Measurements from ENCODE around the gene IGF2BP3. TPM values are rescaled to one million over a fixed set of nuclear protein-coding genes. Genes with fewer than 3 reads are reported as not detected.
"Not testable (repeated sequence)": the region's sequence is repeated elsewhere in the genome, so short reads cannot be mapped to it uniquely, and the experiment has no call there.

Gene IGF2BP3
- polyA plus RNA-seq (2014; cell fraction: cytosol; rRNA removed), result 43.5 and 58.0 TPM in 2 replicates
- polyA plus RNA-seq (2014; cell fraction: nucleus; rRNA removed), result 66.2 and 102 TPM in 2 replicates

DNA sequence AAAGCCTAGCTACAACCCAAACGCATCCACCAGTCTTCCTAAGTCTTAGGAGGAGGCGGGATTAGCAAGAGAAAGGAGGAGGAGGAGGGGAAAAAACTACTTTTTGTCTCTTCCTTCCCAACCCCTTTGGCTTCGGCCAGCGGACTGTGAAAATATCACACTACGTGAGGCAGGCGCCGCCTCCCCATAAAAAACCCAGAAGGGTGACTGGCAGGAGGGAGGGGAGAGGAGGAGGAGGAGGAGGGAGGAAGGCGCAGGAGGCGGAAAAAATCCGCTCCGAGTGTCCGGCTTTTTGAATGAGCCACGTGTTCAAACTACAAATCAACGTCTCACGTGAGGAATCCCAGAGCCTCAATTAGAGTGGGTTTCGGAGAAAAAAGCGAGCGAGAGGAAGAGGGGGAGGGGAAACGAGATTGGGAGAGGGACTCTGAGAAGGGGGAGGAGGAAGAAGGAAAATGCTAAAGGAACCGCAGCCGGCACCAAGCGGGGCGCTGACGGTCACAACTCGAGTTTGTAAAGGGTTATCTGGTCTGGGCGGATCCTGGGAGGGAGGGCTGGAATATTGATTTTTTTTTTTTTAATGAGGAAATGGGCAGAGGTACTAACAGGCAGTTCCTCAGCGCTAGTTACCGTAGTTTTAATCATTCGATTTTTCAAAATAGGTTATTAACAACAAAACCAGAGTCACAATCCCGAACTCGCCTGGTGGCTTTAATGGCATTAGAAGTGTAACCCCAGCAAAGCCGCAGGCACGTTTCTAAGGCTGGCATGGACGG, at the start of gene IGF2BP3:
TSS of gene IGF2BP3 (minus strand) at position 162 of the 776 bp plus-strand sequence. CDS start 381 bp downstream, outside the sequence.
- peak; percentile 100 for DNase-seq (ENCODE audit: low spot score)

DNA sequence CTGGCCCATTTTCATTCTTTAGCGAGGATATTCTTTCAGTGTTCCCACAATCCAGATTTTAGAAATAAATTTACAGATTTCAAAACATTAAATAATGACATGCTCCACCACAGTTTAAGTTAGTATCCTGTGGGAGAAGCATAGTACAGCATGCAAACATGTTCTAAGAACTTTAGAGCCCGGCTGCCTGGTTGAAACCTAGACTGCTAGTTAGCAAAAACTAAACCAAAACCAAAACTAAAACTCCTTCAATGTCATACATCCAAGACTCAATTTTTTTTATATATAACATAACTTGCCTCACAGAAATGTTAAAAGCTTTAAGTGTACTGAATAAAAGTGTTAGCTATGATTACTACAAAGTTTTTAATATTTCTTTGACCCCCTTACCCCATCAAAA, 44.5 kb upstream of the IGF2BP3 start:
- no peak for DNase-seq (ENCODE audit: low spot score)

DNA sequence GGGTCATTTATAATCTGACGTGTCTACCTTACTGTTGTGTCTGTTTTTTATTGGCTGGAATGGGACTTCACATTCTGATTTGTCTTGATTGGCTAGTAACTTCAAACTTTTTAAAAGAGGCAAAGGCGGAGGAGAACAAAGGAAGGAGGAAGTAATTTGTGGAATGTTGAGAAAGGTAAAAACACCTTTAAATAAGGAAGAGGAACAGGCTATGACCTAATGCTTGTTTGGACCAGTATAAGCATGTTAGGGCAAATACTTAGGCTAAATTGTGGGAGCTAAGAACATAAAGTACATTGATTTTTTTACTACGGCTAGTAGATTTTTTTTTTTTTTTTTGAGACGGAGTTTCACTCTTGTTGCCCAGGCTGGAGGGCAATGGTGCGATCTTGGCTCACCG, 43.5 kb upstream of the IGF2BP3 start:
- DNase-seq (ENCODE audit: low spot score), result not testable (repeated sequence)

DNA sequence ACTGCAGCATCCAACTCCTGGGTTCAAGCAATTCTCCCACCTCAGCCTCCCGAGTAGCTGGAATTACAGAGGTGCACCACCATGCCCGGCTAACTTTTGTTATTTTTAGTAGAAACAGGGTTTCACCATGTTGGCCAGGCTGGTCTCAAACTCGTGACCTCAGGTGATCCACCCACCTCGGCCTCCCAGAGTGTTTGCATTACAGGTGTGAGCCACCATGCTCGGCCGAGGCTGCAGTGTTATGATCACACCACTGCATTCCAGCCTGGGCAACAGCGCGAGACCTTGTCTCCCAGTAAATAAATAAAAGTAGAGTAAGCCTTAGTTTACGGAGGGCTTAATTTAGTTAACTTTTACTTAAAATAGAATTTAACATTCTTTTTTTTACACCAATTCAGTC, 23.7 kb upstream of the IGF2BP3 start:
- no peak for DNase-seq (ENCODE audit: low spot score)

DNA sequence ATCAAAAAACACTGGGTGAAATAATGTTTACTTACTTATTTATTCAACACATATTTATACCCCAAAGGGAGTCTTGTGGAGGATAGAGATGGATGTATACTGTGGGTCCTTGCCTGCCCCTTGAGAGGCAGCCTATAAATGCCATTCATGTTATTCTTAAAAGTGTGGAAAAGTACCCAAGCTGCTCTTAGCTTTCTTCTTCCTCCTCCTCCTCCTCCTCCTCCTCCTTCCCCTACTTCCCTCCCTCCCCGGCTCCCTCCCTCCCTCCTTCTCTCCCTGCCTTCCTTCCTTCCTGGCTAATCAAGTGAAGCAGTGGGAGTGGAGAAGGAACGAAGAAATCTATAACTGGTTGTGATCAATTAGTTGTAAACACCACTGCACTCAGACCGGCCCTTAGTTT, 21.2 kb upstream of the IGF2BP3 start:
- no peak for DNase-seq (ENCODE audit: low spot score)

DNA sequence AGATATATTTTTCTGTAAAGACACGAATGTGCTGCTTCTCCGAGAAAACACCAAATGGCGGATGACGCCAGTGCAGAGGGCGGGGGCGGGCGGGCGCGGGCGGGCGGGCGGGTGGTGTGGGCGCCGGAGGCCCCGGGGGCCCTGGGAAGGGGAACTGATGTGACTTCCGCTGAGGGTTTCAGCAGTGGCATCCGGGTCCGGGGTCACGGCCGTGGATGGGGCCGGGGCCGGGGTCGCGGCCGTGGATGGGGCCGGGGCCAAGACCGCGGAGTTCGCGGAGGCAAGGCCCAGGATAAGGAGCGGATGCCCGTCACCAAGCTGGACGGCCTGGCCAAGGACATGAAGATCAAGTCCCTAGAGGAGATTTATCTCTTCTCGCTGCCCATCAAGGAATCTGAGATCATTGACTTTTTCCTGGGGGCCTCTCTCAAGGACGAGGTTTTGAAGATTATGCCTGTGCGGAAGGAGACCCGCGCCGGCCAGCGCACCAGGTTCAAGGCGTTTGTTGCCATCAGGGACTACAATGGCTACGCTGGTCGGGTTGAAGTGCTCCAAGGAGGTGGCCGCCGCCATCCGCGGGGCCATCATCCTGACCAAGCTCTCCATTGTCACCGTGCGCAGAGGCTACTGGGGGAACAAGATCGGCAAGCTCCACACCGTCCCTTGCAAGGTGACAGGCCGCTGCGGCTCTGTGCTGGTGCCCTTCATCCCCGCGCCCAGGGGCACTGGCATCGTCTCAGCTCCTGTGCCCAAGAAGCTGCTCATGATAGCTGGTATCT, 20.3 kb upstream of the IGF2BP3 start:
- peak; percentile 53 for DNase-seq (ENCODE audit: low spot score)

DNA sequence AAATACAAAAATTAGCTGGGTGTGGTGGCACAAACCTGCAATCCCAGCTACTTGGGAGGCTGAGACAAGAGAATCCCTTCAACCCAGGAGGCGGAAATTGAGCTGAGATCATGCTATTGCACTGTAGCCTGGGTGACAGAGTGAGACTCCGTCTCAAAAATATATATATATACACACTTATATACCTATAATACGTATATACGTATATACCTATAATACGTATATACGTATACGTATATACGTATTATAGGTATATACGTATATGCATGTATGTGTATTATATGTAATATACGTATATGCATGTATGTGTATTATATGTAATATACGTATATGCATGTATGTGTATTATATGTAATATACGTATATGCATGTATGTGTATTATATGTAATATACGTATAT, 18.4 kb upstream of the IGF2BP3 start:
- not testable (repeated sequence) for DNase-seq (ENCODE audit: low spot score)

DNA sequence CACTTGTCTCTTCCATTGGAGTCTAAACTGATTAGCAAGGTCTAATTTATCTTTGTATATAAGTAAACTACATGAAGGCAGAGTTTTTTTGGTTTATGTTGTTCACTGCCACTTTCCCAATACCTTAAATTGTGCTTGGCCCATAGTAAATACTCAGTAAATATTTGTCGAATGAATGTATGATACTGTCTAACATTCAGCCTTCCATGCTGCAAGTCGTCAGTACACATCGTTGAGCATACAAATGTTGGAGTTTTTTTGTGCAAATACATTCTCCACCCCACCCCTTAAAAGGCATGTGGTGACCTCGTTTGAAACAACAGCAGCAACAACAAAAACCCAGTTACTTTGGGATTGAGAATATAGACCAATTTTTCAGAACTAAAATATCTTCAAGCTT, 17.4 kb upstream of the IGF2BP3 start:
- no peak for DNase-seq (ENCODE audit: low spot score)

DNA sequence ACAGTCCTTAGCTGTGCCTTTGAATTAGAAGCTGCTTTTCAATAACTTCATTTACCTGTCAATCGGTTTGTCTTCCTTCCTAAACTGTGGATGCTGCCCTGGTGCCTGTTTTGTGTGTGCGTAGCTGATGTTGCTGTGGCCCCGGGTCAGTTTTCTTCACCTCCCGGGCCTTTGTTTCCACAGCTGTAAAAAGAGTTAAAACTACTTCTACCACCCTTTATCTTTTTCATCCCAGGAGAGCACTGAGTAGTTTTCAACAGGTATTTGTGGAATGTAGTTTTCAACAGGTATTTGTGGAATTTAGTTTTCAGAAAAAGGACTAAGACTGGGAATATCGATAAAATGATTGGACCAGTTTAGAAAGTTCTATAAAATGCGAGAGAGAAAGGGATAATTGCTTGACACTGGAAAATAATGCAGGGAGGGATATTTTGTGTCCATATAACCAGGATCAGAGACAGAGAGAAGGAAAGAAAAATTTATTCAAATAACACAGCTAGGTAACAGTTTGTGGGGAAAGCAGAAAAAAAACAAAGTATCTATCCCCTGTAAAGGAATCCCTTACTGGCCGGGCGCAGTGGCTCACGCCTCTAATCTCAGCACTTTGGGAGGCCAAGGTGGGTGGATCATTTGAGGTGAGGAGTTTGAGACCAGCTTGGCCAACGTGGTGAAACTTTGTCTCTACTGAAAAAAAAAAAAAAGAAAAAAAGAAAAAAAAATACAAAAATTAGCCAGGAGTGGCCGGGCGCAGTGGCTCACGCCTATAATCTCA, 15.9 kb upstream of the IGF2BP3 start:
- no peak for DNase-seq (ENCODE audit: low spot score)

DNA sequence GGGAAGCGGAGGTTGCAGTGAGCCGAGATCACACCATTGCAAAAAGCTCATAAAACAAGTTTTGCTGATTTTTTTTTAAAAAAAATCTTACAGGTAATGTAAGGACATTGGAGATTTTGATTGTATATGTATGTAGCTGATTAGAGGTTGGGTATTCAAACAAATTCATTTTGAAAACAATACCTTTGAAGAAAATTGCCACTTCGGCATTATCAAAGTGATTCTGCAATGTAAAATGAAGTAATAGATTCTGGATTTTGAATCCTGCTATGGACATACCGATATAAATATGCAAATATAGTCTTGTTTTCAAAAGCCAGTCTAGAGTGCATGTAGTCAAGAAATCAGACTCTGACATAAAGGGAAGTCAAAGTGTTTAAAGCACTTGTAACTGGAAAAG, 12.4 kb upstream of the IGF2BP3 start:
- no peak for DNase-seq (ENCODE audit: low spot score)

DNA sequence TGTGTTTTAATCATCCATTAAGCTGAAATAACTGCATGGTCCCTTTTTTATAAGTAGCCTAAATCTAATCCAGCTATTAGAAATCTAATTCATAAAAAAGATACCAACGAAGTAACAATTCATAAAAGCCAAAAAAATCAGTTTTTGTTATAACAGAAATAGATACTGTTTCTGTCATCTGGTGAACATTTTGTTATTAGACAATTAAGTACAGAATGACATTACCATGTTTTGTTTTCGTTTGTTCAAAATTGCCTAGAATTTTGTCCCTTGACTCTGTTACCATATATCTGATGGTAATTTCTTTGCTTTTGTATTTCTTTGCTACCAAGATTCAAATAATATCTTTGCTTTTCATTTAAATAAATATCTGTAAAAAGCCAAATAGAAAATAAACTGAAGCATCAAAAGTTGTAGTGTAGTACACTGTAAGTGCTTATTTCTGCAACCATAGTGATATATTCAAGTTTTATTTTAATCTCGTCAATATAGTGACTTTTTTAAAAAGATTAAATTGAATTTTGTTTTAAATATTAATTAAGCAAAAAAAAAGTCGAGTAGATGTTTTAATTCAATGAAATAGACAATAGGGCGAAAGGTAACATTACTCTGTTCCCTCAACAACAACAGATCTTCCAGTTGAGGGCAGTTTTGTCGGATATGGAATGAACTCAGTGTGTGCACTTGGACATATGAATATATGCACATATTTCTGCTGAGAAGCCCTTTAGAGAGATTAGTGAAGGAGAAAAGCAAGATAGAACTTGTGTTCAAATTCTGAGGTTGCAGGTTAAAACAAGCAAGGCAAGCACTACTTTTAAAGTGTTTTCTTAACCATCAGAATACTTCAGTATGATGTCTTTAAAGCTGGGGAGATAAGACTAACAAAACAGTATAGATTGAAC, 7.9 kb upstream of the IGF2BP3 start:
- DNase-seq (ENCODE audit: low spot score), result no peak

DNA sequence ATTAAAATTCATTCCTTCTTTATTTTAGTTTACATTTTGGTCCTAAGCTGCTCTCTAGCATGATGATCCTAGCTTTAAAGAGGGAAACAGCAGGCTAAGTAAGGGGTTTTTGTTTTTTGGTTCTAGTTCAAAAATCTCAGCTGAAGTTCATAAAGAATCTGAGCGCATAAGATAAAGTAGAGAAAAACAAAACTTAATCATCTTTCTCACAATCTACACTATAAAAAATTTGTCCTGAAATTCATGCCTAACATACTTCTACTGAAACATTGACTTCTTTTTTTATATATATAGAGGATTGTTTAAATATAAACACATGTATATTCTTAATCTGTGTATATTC, 6.8 kb upstream of the IGF2BP3 start:
- DNase-seq (ENCODE audit: low spot score), result no peak

DNA sequence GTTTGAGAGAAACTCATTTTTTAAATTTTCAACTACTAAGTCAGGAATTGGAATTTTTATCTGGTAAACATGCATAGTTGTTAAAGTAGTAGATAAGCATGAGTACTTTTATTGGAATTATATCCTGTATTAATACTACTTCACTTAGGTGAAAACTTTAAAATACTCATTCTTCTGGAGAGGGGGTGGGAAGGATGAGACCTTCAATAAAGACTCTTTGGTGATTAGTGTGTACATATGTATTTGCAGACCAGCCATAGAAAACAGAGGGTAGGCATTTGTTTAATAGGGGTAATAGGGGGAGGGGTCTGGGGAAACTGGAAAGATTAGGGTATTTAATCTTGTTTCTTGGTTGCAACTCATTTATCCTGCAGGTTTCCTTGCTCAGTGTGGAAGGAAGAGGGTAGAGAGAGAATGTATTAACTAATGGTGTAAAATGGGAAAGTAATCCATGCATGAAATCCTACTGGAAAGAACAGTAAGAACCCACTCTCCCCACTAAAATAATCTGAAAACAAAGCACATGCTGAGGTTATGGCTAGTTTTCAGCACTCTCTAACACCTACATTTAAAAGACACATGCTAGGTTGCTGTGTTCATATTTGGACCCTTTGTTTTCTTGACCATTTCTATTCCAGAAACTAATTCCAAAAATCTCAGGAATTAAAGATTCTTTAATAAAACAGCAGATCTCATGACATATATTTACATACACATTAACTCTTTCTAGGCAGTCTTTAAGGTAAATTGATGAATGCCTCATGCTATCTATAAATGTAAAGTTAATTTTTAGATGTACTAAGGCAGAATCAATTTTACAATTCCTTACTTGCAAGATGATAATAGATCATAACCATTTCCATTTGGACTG, 6.2 kb upstream of the IGF2BP3 start:
- peak; percentile 16 for DNase-seq (ENCODE audit: low spot score)

DNA sequence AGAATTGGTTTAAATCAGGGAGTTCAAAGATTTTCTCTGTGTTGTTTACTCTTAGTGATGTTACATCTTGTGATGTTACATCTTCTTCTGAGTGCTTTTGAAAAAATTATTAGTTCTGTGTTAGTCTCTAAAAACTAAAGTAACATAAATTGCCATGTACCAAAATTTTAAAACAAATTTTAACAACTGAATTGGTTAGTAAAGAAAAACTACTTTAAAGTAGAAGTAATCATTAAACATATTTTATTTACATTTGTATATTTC, 5.2 kb upstream of the IGF2BP3 start:
- no peak for DNase-seq (ENCODE audit: low spot score)

DNA sequence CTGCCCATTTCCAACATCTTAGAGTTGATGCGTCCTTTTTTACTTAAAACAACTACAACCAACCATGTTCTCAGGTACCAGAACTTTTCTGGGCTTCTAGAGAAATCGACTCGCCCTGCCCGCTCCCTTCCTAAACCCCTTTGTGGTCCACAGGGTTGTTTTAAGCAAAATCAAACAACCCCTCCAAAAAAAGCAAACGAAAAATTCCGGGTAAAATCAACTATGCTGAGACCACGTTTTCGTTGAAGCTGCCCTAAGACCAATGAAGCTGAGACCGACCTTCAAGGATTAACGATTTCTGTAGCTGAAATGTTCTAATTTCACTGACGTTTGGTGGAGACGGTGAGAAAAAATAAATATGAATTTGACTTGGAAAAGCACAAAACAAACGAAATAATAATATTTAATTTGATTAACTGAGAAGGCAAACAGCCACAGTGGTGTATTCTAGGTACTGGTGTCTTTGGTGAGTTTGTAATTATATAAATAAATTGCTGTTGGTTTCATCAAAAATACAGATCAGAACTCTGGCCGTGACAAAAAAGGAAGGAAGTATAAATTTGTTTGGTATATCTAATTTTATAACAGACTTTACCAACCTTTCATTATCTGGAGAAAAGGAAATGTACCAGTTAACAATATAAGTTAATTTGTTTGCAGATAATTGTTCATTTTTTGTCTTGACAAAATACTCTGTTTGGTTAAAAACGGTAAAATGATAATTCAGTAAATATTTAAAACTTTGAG, 4.7 kb upstream of the IGF2BP3 start:
- DNase-seq (ENCODE audit: low spot score), result no peak

DNA sequence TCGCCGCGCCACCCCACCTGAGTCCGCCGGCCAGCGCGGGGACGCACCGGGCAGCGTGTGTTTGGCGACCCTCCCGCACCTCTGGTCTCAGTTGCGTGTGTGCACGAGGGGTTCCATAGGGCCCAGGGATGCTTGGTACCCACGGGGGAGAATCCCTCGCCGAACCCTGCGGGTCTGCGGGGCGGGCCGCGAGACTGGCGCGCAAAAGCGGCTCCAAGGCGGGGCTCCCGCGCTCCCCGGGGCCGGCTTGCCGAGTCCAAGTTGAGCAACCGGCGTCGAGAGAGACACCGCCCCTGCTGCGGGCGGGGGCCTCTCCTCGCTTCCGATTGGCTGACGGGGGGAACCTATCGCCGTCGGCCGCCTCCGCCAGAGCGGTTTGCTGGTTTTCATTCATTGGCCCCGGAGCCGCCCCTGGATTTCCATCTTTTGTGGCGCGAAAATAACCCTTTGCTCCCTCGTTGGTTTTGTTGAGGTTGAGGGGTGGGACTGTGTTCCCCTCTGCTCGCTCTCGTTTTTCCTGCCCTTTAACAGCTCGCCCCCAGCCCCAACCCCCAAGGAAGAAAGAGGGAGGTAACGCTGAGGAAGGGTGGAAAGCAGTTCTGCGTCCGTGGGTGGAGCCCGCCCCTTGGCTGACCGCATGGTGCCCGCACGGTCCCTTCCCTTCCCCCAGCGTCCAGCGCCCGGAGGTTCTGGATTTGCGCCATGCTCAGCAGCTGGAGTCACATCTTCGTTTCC, 4.0 kb upstream of the IGF2BP3 start:
- DNase-seq (ENCODE audit: low spot score), result peak; percentile 99

DNA sequence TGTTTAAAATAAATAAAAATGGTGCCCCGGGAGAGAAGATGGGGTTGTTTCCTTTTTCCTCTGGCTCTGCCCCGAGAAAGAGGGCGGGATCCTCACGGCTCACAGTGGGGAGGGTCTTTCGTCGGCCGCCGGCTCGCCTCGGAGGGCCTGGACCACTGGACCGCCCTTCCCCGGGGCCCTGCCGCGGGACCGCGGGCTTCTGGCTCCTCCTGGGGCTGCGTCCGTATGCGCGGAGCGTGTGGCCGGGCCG, 3.5 kb upstream of the IGF2BP3 start:
- DNase-seq (ENCODE audit: low spot score), result no peak

DNA sequence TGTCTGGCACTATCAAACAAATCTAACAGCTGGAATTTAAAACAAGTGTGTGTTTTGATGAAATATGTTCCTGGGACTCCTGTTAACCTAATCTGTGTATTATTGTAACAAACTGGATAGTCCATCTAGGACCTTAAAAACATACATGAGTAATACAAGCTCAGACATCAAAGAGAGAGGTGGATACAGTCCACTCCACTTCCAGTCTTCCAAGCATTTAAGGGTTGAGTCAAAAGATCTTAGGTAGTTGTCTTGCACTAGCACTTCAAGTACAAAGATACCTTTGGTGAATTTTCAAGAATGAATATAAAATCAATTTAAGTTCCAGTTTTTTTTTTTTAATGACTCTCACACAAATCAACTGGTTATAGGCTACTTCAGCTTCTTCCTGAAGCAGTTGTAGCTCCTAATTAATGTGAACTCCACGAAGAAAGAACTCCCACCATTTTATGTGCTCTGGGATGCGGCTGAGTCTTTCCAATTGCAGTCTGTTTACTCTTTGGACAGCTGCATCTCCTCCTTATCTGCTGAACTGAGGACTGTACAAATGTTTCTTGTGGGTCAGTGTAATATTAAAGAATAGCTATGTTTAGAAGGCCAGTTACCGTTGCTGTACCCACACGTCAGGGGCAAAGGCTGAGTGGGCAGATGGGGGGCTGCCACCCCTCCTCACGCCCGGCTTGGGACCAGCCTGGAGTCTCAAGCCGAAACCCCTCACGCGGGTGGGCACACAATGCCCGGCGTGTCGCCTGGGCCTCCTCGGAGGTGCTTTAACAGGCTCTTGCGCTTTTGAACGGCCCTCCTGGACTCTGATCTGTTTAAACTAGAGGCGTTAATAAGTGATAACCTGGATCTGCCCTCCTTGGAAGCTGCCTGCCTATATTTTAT, 2.9 kb upstream of the IGF2BP3 start:
- peak; percentile 38 for DNase-seq (ENCODE audit: low spot score)
